Ishikawa (cell line): Measurements from ENCODE around the gene ERG.

Source experiments
- CEBPB ChIP-seq: IDR thresholded peaks from 2 replicates; pipeline ENCODE4 v1.6.1; 2012
- CREB1 ChIP-seq: IDR thresholded peaks from 2 replicates; pipeline ENCODE4 v1.6.1; 2012; ENCODE audit warnings: low read depth
- EGR1 ChIP-seq: IDR thresholded peaks from 2 replicates; pipeline ENCODE4 v1.6.1; 2012
- EP300 ChIP-seq: IDR thresholded peaks from 2 replicates; pipeline ENCODE4 v1.6.1; 2012; ENCODE audit warnings: borderline replicate concordance
- FOXM1 ChIP-seq: IDR thresholded peaks from 2 replicates; pipeline ENCODE4 v1.6.1; 2012; ENCODE audit warnings: low read depth, borderline replicate concordance
- MAX ChIP-seq: IDR thresholded peaks from 2 replicates; pipeline ENCODE4 v1.6.1; 2012
- NFIC ChIP-seq: IDR thresholded peaks from 2 replicates; pipeline ENCODE4 v1.6.1; 2012
- RAD21 ChIP-seq: IDR thresholded peaks from 2 replicates; pipeline ENCODE4 v1.6.1; 2012; ENCODE audit warnings: low read depth
- REST ChIP-seq: IDR thresholded peaks from 2 replicates; pipeline ENCODE4 v1.6.1; 2012; ENCODE audit warnings: low read depth, mild to moderate bottlenecking
- TAF1 ChIP-seq: IDR thresholded peaks from 2 replicates; pipeline ENCODE4 v1.6.1; 2012; ENCODE audit warnings: low read depth, mild to moderate bottlenecking
- TCF12 ChIP-seq: IDR thresholded peaks from 2 replicates; pipeline ENCODE4 v1.6.1; 2012; ENCODE audit warnings: low read depth
- TEAD4 ChIP-seq: IDR thresholded peaks from 2 replicates; pipeline ENCODE4 v1.6.1; 2012
- USF1 ChIP-seq: IDR thresholded peaks from 2 replicates; pipeline ENCODE4 v1.6.1; 2012
- YY1 ChIP-seq: IDR thresholded peaks from 2 replicates; pipeline ENCODE4 v1.6.1; 2012; ENCODE audit warnings: low read depth
- ZBTB7A ChIP-seq: IDR thresholded peaks from 2 replicates; pipeline ENCODE4 v1.6.1; 2012; ENCODE audit warnings: low read depth

The ERG gene

GRCh38 chr21:38359090-38359489, 139.2 kb downstream of the ERG start:
- TF ChIP-seq TEAD4 (no peak), REST (no peak), FOXM1 (no peak), EP300 (no peak), RAD21 (no peak), TAF1 (no peak), CREB1 (no peak), USF1 (no peak), MAX (no peak), TCF12 (no peak), ZBTB7A (no peak), CEBPB (no peak), YY1 (no peak), EGR1 (no peak)

- TF ChIP-seq TCF12 (no peak), EP300 (no peak), REST (no peak), ZBTB7A (no peak), MAX (no peak), TEAD4 (no peak), CREB1 (no peak), TAF1 (no peak), YY1 (no peak), EGR1 (no peak), FOXM1 (no peak)
These were observed 139.6 kb downstream of the ERG start for GRCh38 chr21:38358666-38359065.

- TF ChIP-seq CEBPB (no peak), FOXM1 (no peak), ZBTB7A (no peak), TAF1 (no peak), TCF12 (no peak), RAD21 (no peak), CREB1 (no peak), YY1 (no peak), USF1 (no peak), TEAD4 (no peak)
These were observed 140.2 kb downstream of the ERG start for GRCh38 chr21:38358098-38358497.

GRCh38 chr21:38356883-38357625, 141.2 kb downstream of the ERG start:
- TF ChIP-seq NFIC (no peak), REST (no peak), TCF12 (no peak)
